ENCODE data around the gene IFNLR1.

IFNLR1 gene

DNA sequence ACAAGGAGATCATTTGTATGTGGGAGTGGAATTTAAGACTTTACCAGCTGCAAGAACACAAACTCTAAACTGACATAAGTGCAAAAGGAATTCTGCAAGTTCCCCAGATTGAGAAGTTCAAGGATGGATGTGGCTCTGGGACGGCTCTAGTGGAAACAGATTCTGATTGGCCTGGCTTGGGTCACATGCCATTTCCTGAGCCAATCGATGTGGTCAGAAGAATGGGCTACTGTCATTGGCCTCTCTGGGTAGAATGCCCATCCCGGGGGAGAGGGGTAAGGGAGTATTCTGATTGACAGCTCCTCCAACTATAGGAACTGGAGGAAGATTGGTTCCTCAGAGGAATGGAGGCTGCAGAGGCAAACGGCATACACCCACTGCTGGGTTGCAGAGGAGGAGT lies 6.0 kb upstream of the IFNLR1 start:
- TF ChIP-seq, protein P1, sequence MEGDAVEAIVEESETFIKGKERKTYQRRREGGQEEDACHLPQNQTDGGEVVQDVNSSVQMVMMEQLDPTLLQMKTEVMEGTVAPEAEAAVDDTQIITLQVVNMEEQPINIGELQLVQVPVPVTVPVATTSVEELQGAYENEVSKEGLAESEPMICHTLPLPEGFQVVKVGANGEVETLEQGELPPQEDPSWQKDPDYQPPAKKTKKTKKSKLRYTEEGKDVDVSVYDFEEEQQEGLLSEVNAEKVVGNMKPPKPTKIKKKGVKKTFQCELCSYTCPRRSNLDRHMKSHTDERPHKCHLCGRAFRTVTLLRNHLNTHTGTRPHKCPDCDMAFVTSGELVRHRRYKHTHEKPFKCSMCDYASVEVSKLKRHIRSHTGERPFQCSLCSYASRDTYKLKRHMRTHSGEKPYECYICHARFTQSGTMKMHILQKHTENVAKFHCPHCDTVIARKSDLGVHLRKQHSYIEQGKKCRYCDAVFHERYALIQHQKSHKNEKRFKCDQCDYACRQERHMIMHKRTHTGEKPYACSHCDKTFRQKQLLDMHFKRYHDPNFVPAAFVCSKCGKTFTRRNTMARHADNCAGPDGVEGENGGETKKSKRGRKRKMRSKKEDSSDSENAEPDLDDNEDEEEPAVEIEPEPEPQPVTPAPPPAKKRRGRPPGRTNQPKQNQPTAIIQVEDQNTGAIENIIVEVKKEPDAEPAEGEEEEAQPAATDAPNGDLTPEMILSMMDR (IDR thresholded peaks at IDR 0.05) = no peak

DNA sequence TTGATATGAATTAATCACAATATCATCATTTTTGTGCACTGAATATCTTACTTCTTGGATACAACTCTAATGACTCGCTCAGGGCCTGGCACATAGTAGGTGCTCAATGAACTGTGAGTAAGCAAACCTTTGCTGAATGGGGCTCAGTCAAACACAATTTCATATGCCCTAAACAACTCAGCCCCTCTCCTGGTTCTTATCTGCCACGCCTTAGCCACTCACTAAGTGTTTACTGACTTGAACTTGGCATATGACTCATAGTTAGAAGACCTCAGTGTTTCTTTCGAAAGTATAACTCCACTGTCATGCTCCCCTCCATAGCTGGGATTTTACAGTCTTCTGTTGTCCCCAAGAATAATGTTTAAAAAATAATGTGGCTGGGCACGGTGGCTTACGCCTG lies 4.8 kb upstream of the IFNLR1 start:
- TF ChIP-seq, protein P1 (IDR thresholded peaks at IDR 0.05) = no peak

DNA sequence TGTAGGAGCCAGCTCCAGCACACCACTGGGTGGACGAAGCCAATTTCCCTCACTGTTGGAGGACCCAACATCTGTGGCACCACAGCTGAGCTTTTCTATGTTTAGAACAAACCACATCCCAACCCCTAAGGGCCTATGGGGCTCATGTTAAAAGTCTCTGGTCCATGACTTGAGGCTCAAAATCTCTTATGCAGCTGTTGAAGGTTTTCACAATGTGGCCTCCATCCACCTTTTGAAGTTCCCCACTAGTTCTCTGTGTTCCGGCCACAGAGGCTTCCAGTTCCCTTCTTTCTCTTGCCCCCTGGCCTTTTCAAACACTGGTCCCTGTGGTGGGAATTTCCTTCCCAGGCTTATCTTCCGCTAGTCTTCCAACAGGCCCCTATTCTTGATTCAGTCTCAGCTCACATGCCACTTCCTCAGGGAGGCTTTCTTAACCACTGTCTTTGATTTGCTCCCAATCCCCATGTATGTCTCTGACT lies 3.9 kb upstream of the IFNLR1 start:
- TF ChIP-seq, protein P1 (IDR thresholded peaks at IDR 0.05) = no peak

DNA sequence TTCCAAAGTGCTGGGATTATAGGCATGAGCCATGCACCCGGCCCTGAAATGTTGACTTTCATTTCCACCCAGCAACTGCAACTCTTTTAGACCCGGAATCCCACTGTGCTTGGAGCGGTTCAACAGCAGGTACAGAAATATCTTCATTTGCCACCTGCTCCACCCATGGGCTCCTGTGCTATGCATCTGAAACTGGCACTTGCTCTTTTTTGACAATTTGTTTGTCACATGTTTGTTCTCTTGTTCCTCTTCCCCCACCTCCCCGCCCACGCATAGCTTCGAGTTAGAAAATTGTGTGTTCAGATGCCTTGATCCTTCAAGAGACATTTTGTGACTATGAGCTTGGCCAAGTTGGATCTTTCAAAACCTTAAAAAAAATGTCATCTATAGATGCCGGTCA lies 2.4 kb upstream of the IFNLR1 start:
- TF ChIP-seq, protein P1 (IDR thresholded peaks at IDR 0.05) = no peak

DNA sequence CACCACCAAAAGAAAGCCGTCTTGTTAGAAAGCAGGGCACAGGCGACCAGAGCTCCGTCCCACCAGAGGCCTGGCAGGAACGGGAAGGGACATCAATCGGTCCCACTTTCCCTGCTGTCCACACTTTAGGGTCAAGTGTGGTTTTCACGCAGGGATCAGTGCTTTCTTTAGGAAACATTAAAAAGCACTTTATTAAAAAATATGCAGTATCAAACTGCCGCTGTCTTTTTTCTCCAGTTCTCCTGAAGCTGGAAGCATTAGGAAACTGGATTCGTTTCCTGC lies 437 bp downstream of the IFNLR1 start:
- TF ChIP-seq, protein P1 (IDR thresholded peaks at IDR 0.05) = no peak

DNA sequence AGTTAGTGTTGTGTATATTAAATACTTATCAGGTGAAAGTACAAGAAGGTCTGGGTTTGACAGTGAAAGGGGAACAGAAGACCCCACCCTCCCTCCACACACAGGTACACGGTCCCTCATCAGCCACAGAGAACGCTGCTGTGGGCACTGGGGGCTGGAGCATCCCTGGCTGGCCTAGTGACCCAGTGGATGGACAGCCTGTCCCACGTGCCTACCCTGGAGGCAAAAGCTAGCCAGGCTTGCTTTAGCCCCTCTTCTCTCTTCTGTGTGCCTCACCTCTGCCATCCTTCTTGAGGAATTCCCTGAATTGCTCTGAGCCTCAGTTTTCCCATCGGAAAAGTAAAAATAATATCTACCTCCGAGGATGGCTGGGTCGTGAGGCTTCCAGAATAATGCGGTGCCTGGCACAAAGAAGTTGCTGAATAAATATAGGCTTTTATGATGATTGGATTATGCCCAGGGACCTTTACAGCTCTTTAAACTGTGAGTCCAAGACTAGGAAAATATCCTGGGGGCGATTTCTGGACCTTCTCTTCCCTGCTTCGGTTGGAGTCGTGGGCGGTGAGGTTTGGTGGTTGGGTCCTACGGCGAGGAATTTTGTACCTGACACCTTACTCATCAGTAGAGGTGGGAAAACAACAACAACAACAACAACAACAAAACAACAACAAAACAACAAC lies 918 bp downstream of the IFNLR1 start:
- TF ChIP-seq, protein P1 (IDR thresholded peaks at IDR 0.05) = no peak

DNA sequence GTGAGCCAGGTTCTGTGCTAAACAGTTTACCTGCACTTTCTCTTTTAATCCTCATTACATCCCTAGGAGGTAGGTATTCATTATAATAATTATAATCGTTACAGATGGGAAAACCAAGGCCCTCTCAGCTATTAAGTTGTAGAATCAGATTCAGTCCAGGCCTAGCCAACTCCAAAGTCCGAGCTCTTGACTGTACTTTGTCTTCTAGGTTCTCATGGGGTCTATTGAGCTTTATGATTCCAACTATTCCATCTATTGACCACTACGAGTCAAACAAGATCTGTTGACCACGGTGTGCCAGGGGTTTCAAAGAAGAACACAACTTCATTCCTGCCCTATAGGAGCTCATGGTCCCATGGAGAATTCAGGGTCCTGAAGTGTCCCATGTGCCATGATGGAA lies 2.0 kb downstream of the IFNLR1 start:
- TF ChIP-seq, protein P1 (IDR thresholded peaks at IDR 0.05) = no peak

DNA sequence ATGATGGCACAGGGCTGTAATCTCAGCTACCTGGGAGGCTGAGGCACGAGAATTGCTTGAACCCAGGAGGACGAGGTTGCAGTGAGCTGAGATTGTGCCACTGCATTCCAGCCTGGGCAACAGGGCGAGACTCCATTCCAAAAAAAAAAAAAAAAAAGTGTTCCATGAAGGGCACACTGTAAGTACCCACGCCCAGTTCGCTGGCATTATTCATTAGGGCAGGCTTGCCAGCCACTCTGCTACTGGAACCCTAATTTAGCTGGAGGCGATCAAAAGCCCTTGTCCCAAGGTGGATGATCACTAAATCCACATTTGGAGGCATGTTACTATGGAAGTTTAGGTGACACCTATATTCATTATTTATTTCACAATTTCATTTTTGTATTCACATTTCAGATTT lies 5.0 kb downstream of the IFNLR1 start:
- TF ChIP-seq, protein P1 (IDR thresholded peaks at IDR 0.05) = no peak
